GM12874 (cell line): ENCODE measurements around the gene C3.

Experiments
- TF ChIP-seq, protein P1 (sequence below): IDR thresholded peaks from 2 replicates; pipeline ENCODE4 v1.5.1; 2011; ENCODE audit warnings: low read depth, mild to moderate bottlenecking, control low read depth, low read length, moderate library complexity; ENCODE audit not compliant: insufficient read depth

Gene C3

DNA sequence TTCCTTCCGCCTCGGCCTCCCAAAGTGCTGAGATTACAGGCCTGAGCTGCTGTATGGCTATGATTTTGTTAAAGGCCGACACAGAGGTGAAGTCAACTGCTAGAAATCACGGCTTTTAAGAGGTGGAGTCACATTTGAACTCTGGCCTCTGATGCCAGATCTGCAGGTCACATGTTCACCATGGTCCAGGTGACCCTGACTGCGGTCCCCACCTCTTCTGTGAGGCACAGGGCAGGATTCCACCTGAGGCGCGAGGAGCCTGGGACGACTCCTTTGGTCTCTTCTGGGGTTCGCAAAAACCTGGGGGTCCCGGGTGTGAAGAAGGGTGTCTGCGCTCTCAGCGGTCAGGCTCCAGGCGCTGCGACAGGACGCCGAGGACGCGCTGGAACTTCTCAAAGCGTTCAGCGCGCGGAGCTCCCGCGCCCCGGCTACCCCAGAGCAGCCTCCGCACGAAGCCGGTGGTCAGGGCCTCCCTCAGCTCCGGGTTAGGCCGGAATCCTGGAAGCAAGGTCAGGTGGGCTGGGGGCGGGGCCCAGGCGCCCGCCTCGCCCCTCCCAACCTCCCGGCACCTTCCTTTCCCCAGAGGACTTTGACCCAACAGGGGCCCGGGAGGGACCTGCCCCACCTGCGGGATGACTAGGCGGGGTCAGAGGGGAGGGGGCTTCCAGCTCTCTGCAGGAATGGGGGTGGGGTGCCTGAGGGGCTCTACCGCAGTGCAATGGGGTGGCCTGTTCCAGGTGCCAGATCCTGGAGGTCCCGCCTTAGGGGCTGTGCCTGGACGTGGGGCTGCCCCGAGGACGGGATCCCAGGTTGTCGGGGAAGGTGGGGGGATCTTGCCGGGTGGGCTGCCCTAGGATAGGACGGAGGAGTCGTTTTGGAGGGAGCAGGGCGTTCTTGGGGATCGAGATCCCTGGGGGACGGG, 32.1 kb upstream of the C3 start:
- TF ChIP-seq, protein P1, sequence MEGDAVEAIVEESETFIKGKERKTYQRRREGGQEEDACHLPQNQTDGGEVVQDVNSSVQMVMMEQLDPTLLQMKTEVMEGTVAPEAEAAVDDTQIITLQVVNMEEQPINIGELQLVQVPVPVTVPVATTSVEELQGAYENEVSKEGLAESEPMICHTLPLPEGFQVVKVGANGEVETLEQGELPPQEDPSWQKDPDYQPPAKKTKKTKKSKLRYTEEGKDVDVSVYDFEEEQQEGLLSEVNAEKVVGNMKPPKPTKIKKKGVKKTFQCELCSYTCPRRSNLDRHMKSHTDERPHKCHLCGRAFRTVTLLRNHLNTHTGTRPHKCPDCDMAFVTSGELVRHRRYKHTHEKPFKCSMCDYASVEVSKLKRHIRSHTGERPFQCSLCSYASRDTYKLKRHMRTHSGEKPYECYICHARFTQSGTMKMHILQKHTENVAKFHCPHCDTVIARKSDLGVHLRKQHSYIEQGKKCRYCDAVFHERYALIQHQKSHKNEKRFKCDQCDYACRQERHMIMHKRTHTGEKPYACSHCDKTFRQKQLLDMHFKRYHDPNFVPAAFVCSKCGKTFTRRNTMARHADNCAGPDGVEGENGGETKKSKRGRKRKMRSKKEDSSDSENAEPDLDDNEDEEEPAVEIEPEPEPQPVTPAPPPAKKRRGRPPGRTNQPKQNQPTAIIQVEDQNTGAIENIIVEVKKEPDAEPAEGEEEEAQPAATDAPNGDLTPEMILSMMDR = no peak

DNA sequence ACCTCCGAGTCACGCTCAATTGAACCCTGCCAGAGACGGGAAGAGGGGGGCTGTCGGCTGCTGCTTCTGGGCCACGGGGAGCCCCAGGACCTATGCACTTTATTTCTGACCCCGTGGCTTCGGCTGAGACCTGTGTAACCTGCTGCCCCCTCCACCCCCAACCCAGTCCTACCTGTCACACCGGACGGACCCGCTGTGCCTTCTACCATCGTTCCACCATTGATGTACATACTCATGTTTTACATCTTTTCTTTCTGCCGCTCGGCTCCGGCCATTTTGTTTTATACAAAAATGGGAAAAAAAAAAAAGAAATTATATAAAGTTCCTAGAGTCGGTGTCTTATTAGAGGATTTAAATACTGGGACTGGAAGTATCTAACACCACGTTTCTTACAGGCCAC, 30.7 kb upstream of the C3 start:
- TF ChIP-seq, protein P1 = no peak

DNA sequence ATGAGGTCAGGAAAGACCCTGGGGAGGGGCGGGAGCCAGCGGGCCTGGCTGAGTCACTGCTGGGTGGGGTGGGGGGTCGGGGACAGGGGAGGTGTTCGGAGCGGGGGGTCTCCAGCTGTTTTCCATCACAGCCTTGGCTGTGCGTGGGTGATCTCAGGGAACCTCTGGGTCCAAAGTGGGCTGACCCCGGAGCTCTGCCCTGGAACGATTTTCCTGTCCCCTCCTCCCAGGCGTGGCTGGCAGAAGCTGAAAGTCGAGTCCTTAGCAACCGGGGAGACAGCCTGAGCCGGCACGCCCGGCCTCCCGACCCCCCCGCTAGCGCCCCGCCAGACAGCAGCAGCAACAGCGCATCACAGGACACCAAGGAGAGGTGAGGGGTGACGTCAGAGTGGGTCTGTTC, 29.6 kb upstream of the C3 start:
- TF ChIP-seq, protein P1 = no peak

DNA sequence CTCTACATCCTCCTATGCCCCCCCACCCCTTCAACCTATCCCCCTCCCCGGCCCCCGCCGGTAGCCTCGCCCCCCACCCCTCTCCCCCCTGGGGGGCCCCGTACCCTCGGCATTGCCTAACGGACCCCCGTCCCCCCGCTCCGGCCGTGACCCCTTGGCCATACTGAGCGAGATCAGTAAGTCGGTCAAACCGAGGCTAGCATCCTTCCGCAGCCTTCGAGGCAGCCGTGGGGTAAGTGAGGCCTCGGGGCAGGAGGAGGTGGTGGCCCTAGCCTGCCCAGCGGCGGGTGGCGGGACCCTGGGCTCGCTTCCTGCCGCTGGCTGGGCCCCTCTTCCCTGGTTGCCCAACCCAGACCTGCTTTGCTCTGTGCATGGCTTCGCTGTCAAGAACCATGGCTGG, 25.5 kb upstream of the C3 start:
- TF ChIP-seq, protein P1 = no peak

DNA sequence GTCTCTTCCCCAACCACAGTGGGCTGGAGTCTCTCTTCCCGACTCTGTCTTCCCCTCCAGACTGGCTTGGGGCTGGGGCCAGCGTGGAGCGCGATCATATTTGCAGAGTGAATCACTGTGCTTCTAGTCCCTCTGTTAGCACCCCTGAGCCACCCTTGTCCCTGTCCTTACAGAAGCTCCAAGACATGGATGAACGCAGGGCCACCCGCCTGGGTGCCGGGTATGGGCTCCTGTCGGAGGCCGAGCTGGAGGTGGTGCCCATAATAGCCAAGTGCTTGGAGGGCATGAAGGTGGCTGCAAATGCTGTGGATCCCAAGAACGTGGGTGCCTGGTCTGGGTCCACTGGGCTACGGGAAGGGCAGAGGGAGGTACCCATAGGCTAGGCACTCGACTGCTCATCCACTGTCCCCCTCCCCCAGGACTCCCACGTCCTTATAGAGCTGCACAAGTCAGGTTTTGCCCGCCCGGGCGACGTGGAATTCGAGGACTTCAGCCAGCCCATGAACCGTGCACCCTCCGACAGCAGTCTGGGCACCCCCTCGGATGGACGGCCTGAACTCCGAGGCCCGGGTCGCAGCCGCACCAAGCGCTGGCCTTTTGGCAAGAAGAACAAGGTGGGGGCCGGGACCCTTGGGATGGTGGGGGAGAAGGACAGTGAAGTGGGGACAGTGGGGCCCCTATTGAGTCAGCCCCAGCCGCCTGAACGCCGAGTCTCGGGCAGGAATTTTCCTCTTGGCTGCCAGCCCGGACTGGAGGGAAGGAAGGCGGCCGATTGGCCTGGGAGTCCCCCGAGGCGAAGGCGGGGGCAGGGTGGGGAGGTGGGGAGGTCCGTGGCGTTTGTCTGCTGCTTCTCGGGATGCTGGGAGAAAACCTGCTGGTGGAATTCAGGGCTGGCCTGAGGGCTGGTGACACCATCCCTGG, 24.2 kb upstream of the C3 start:
- TF ChIP-seq, protein P1 = no peak

DNA sequence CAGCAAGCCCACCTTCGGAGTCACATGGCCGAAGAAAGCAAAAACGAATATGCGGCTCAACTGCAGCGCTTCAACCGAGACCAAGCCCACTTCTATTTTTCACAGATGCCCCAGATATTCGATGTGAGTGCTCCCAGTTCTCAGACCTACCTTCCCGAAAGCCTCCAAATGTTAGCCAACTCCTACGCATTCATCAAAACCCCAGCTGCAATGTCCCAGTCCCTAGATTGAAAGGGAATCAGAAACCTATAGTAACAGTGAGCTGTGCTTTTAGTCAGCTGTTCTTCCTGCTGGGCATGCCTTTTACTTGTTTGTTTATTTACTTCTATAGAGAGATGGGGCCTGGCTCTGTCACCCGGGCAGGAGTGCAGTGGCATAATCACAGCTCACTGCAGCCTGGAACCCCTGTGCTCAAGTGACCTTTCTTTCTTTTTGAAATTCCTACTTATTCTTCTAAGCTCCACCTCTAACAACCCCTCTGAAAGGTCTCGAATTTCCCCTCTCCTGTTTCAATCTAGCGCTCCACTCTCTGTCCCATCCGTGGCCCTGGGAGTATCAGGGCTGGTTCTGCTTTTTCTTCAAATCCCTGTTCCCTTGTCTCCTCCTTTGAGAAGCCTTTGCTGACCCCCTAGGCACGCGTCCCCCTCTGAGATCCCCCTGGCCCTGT, 23.4 kb upstream of the C3 start:
- TF ChIP-seq, protein P1 = no peak

DNA sequence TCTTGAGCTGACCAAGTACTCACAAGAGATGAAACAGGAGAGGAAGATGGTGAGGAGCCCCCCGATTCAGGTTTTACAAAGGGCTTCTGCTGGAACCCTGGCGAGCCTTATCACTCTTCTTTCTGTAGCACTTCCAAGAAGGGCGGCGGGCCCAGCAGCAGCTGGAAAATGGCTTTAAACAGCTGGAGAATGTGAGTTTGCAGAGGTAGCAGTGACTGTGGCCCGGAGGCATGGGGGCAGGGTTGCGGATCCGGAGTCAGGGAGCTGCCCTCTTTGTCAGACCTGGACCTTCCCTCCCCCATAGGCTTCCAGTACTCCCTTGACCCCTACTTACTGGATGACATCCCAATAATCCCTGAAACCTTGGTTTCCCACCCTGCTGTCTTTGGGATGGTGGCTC, 22.6 kb upstream of the C3 start:
- TF ChIP-seq, protein P1 = no peak
